SK-N-SH (cell line): ENCODE measurements around the gene TRIP10. TPM values are rescaled to one million over a fixed set of nuclear protein-coding genes. Genes with fewer than 3 reads are reported as not detected.
"Not testable (repeated sequence)": the region's sequence is repeated elsewhere in the genome, so short reads cannot be mapped to it uniquely, and the experiment has no call there.

Experiments
- CTCF ChIA-PET: fragments of 300-600, 350-600 bp; formaldehyde crosslinking; extraction: SDS; loops from one replicate; lab custom pipeline; 2021; lab: Yijun Ruan, JAX
- POLR2A ChIA-PET: fragments of 350-600 bp; sonication (Branson Sonifier 250); formaldehyde crosslinking; extraction: SDS; loops from one replicate; lab custom pipeline; 2020; ENCODE audit warnings: antibody characterized with exemption, inconsistent platforms; lab: Yijun Ruan, JAX
- DNase-seq: peaks from one replicate; pipeline ENCODE4 v3.0.0; 2012
- H2AFZ ChIP-seq: fragments of 200-600 bp; sonication (generic); 2 replicates; pipeline ENCODE4 v1.8.1; 2016; ENCODE audit warnings: antibody characterized with exemption, mild to moderate bottlenecking, low read depth
- H3F3A ChIP-seq: fragments of 200-600 bp; sonication (generic); replicated peaks from 2 replicates; pipeline ENCODE3; 2016; ENCODE audit warnings: antibody characterized with exemption, mild to moderate bottlenecking; ENCODE audit not compliant: insufficient read depth
- H3K27ac ChIP-seq, 2 experiments: fragments of 200-500 bp in 1 of 2; fragments of 200-600 bp in 1 of 2; sonication (Bioruptor generic) in 1 of 2; sonication (generic), shearing (Covaris generic) in 1 of 2; 2 replicates each; pipeline versions ENCODE4 v1.5.1 to v1.6.1; 2014 to 2016; ENCODE audit warnings: low read depth in 2 of 2, inconsistent platforms in 1 of 2, low read length in 1 of 2, mild to moderate bottlenecking in 1 of 2, mixed read lengths in 1 of 2
- H3K27me3 ChIP-seq: fragments of 200-600 bp; sonication (generic), shearing (Covaris generic); 2 replicates; pipeline ENCODE4 v1.6.1; 2016; ENCODE audit warnings: mixed run types; ENCODE audit not compliant: insufficient read depth
- H3K36me3 ChIP-seq, 2 experiments: fragments of 200-500 bp in 1 of 2; fragments of 200-600 bp in 1 of 2; sonication (Bioruptor generic) in 1 of 2; sonication (generic) in 1 of 2; replicated peaks in 1 of 2; 2 replicates each; pipeline versions ENCODE3 to v1.5.1; 2014 to 2016; ENCODE audit warnings: low read length in 1 of 2, mild to moderate bottlenecking in 1 of 2; ENCODE audit not compliant: insufficient read depth in 2 of 2, control insufficient read depth in 1 of 2
- H3K4me1 ChIP-seq, 2 experiments: fragments of 200-500 bp in 1 of 2; fragments of 200-600 bp in 1 of 2; sonication (Bioruptor generic) in 1 of 2; sonication (generic), shearing (Covaris generic) in 1 of 2; 2 replicates each; pipeline versions ENCODE4 v1.5.1 to v1.6.1; 2014 to 2016; ENCODE audit warnings: low read depth in 1 of 2, low read length in 1 of 2, mixed run types in 1 of 2; ENCODE audit not compliant: insufficient read depth in 2 of 2, control insufficient read depth in 1 of 2
- H3K4me2 ChIP-seq: fragments of 200-600 bp; sonication (generic), shearing (Covaris generic); 2 replicates; pipeline ENCODE4 v1.6.1; 2017; ENCODE audit warnings: mixed run types
- H3K4me3 ChIP-seq, 2 experiments: fragments of 200-500 bp in 1 of 2; fragments of 200-600 bp in 1 of 2; sonication (Bioruptor generic) in 1 of 2; sonication (generic), shearing (Covaris generic) in 1 of 2; 2 replicates each; pipeline versions ENCODE4 v1.5.1 to v1.8.1; 2014 to 2016; ENCODE audit warnings: low read depth in 2 of 2, inconsistent platforms in 1 of 2, low read length in 1 of 2, mild to moderate bottlenecking in 1 of 2, mixed read lengths in 1 of 2, moderate library complexity in 1 of 2
- H3K79me2 ChIP-seq: fragments of 200-600 bp; sonication (generic); 2 replicates; pipeline ENCODE4 v1.8.1; 2017; ENCODE audit warnings: mild to moderate bottlenecking; ENCODE audit not compliant: insufficient read depth
- H3K9ac ChIP-seq: fragments of 200-600 bp; sonication (generic); 2 replicates; pipeline ENCODE4 v1.6.1; 2017; ENCODE audit warnings: mixed run types
- H3K9me2 ChIP-seq: fragments of 200-600 bp; sonication (generic); 2 replicates; pipeline ENCODE4 v1.6.1; 2017; ENCODE audit warnings: mixed run types
- H3K9me3 ChIP-seq: fragments of 200-600 bp; sonication (generic); 2 replicates; pipeline ENCODE4 v1.6.1; 2017; ENCODE audit warnings: mixed run types, mild to moderate bottlenecking, moderate library complexity
- H4K20me1 ChIP-seq: fragments of 200-600 bp; sonication (generic); 2 replicates; pipeline ENCODE4 v1.6.1; 2017; ENCODE audit warnings: mild to moderate bottlenecking, mixed run types; ENCODE audit not compliant: insufficient read depth
- ELF1 ChIP-seq: IDR thresholded peaks from 2 replicates; pipeline ENCODE4 v1.4.0; 2012
- EP300 ChIP-seq, 2 experiments: IDR thresholded peaks; 2 replicates each; pipeline versions ENCODE4 v1.4.0 to v1.6.1; 2012; ENCODE audit warnings: borderline replicate concordance in 1 of 2, low read depth in 1 of 2, low read length in 1 of 2
- EZH2phosphoT487 ChIP-seq: fragments of 200-600 bp; sonication (generic); IDR thresholded peaks from 2 replicates; pipeline ENCODE4 v1.6.1; 2017; ENCODE audit warnings: low read depth, mixed run types, mild to moderate bottlenecking, antibody characterized with exemption, moderate library complexity, borderline replicate concordance
- FOSL2 ChIP-seq: IDR thresholded peaks from 2 replicates; pipeline ENCODE4 v1.4.0; 2012; ENCODE audit warnings: low read depth, mild to moderate bottlenecking, moderate library complexity, borderline replicate concordance
- FOXJ3 ChIP-seq: sonication (generic); formaldehyde crosslinking; IDR thresholded peaks from 2 replicates; pipeline ENCODE4 v1.5.1; 2020; ENCODE audit warnings: mild to moderate bottlenecking, missing genetic modification reagents
- FOXM1 ChIP-seq: IDR thresholded peaks from 2 replicates; pipeline ENCODE4 v1.4.0; 2012; ENCODE audit warnings: low read depth, mild to moderate bottlenecking
- IRF3 ChIP-seq: fragments of 150-350 bp; IDR thresholded peaks from 2 replicates; pipeline ENCODE4 v1.6.1; 2016; ENCODE audit warnings: mild to moderate bottlenecking, low read depth, low read length
- MAX ChIP-seq: IDR thresholded peaks from 2 replicates; pipeline ENCODE4 v1.4.0; 2012; ENCODE audit warnings: low read depth
- MXI1 ChIP-seq: IDR thresholded peaks from 2 replicates; pipeline ENCODE4 v1.6.1; 2012; ENCODE audit warnings: mild to moderate bottlenecking, low read depth, low read length, improper control_type of control experiment
- NRF1 ChIP-seq: IDR thresholded peaks from 2 replicates; pipeline ENCODE4 v1.6.1; 2012; ENCODE audit warnings: low read depth, mild to moderate bottlenecking, low read length
- POLR2AphosphoS5 ChIP-seq: IDR thresholded peaks from 2 replicates; pipeline ENCODE4 v1.6.1; 2012; ENCODE audit warnings: low read depth, low read length
- RAD21 ChIP-seq: IDR thresholded peaks from 2 replicates; pipeline ENCODE4 v1.6.1; 2012; ENCODE audit warnings: mild to moderate bottlenecking, low read length
- RCOR1 ChIP-seq: fragments of 150-350 bp; IDR thresholded peaks from 2 replicates; pipeline ENCODE4 v1.6.1; 2017; ENCODE audit warnings: antibody characterized with exemption, low read length
- SMC3 ChIP-seq: IDR thresholded peaks from 2 replicates; pipeline ENCODE4 v1.6.1; 2012; ENCODE audit warnings: low read depth, low read length, improper control_type of control experiment
- TCF12 ChIP-seq: IDR thresholded peaks from 2 replicates; pipeline ENCODE4 v1.4.0; 2012
- USF1 ChIP-seq: IDR thresholded peaks from 2 replicates; pipeline ENCODE4 v1.4.0; 2012; ENCODE audit warnings: low read depth, borderline replicate concordance
- YY1 ChIP-seq: IDR thresholded peaks from 2 replicates; pipeline ENCODE4 v1.4.0; 2012; ENCODE audit warnings: low read depth, mild to moderate bottlenecking
- WGBS: methylation state at CpG from one replicate; pipeline ENCODE4 v1.1.6; 2017; ENCODE audit warnings: low lambda C conversion rate; 5-methylcytosine and 5-hydroxymethylcytosine counted together
- polyA plus RNA-seq, 3 experiments: library from polyadenylated mRNA; depleted of rRNA; stranded (reverse); fragments of >200 nt; gene quantifications; 2 replicates each; pipeline ENCODE4 v1.2.3, GENCODE V29; 2012
- TF ChIP-seq, protein P1 (sequence below): IDR thresholded peaks from 2 replicates; pipeline ENCODE4; 2012

TRIP10 gene
- polyA plus RNA-seq, 1 of the 3 experiments (the other 2 are of a cell fraction), result 42.9 TPM

GRCh38 chr19:6761053-6761676, 21.7 kb downstream of the TRIP10 start:
- POLR2A ChIA-PET, result interaction anchor here (0.6 kb wide), 1 partner anchor 112 kb away, joined by 3 read pairs; no protein-coding TSS in a partner anchor

DNA sequence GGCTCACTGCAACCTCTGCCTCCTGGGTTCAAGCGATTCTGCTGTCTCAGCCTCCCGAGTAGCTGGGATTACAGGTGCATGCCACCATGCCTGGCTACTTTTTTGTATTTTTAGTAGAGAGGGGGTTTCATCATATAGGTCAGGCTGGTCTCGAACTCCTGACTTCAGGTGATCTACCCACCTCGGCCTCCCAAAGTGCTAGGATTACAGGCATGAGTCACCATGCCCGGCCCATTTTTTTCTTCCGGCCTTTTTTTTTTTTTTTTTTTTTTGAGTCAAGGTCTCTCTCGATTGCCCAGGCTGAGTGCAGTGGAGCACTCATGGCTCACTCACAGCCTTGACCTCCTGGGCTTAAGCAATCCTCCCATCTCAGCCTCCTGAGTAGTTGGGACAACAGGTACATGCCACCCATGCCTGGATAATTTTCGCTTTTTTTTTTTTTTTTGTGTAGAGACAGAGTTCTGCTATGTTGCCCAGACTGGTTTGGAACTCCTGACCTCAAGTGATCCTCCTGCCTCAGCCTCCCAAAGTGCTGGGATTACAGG, 22.8 kb downstream of the TRIP10 start:
- POLR2A ChIA-PET, H3K4me2 ChIP-seq, H3F3A ChIP-seq, H3K9ac ChIP-seq, DNase-seq, H2AFZ ChIP-seq, H3K9me3 ChIP-seq, H3K79me2 ChIP-seq, H3K27ac ChIP-seq, H3K9me2 ChIP-seq, H3K36me3 ChIP-seq, H3K4me1 ChIP-seq, H4K20me1 ChIP-seq, CTCF ChIA-PET, H3K4me3 ChIP-seq: not testable (repeated sequence)
- peaks cover 11% of the 10 kb centered on the region; the same call in 1 of the 2 replicates for H3K27me3 ChIP-seq
- 13% methylated on average over 6 of the region's 8 CpGs for WGBS

More at GRCh38 chr19:6761053-6761676, 21.7 kb downstream of the TRIP10 start:
- WGBS, result 37% methylated on average over 4 of the region's 4 CpGs
- Histone ChIP-seq H3K27ac (no peak overlapping the region), H3K4me2 (no peak overlapping the region), H3K79me2 (no peaks in the 10 kb centered on the region), H2AFZ (no peak overlapping the region; the same call in 1 of the 2 replicates), H4K20me1 (no peaks in the 10 kb centered on the region), H3K4me1 (no peaks in the 10 kb centered on the region; a peak in 1 of 4 replicates), H3K36me3 (no peaks in the 10 kb centered on the region), H3K27me3 (no peaks in the 10 kb centered on the region), H3K9me2 (no peaks in the 10 kb centered on the region), H3K4me3 (no peak overlapping the region), H3K9me3 (no peaks in the 10 kb centered on the region), H3F3A (peaks cover under 1% of the 10 kb centered on the region), H3K9ac (no peak overlapping the region)
- CTCF ChIA-PET, result interaction anchor here (0.9 kb wide), 1 partner anchor 45 kb away, joined by 3 read pairs; no protein-coding TSS in a partner anchor
- peak; percentile 77 for DNase-seq
- TF ChIP-seq EP300 (IDR thresholded peaks at IDR 0.05; ENCODE audit: borderline replicate concordance in 1 of 2, low read depth in 1 of 2, low read length in 1 of 2) (no peak), NRF1 (no peak), RCOR1 (no peak), FOXM1 (no peak), IRF3 (no peak), RAD21 (no peak), POLR2AphosphoS5 (no peak), ELF1 (no peak), TCF12 (no peak), USF1 (peak; percentile 90), SMC3 (no peak), YY1 (no peak), FOXJ3 (CRISPR knock-in tag) (no peak), MXI1 (no peak), FOSL2 (no peak), EZH2phosphoT487 (no peak), MAX (no peak)
- TF ChIP-seq, protein P1, sequence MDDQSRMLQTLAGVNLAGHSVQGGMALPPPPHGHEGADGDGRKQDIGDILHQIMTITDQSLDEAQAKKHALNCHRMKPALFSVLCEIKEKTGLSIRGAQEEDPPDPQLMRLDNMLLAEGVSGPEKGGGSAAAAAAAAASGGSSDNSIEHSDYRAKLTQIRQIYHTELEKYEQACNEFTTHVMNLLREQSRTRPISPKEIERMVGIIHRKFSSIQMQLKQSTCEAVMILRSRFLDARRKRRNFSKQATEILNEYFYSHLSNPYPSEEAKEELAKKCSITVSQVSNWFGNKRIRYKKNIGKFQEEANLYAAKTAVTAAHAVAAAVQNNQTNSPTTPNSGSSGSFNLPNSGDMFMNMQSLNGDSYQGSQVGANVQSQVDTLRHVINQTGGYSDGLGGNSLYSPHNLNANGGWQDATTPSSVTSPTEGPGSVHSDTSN, result peak; percentile 52
- TF ChIP-seq, all 33 proteins: peak for 2
